ENCODE measurements around the gene FBXL16. TPM values are rescaled to one million over a fixed set of nuclear protein-coding genes. Genes with fewer than 3 reads are reported as not detected.

The FBXL16 gene
- total RNA-seq, 4 donors from 2014 or later, result 13.7 to 23.1 (median 17.9) TPM

DNA sequence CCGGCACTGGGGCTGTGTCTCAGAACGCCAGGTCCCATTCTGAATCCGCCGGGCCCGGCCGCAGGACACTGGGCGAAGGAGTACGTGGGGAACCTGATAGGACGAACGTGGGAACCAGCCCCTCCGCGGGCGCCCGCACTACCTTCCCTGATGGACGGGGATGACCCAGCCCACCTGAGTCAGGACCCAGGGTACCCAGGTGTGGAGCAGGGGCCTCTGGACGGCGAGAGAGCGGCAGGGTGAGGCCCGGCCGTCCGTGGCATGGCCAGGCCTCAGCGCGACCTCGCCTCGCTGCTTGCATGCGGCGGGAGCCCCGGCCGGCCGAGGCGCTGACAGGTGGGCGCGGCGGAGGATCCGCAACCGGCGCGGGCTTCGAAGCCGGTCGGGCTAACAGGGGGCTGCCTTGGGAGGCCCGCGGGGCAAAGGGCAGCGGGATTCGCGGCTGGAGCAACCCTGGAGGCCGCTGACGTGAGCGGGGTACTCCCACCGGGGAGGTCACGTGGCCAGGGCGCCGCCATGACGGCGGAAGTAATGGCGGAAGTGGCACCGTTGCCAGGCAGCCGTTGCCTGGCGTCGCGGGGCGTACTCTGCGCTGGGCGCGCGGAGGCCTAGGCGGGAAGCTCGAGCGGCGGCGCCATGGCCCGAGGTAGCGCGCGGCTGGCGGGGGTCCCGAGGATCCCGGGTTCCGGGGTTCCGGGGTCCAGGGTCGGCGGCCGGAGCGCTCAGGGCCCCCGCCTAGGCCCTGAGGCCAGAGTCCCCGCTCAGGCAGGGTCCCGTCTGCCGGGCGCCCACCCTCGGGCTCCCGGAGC is 56.6 kb downstream of the FBXL16 start, which contains the start of gene WDR90:
TSS of gene WDR90 (plus strand) at position 585 of the 809 bp plus-strand sequence. CDS start at position 637, 52 bp downstream.
- Histone ChIP-seq H3K4me1 (peaks cover 51% of the 10 kb centered on the region), H3K9me3 (no peaks in the 10 kb centered on the region), H3K36me3 (peaks cover 12% of the 10 kb centered on the region), H3K27me3 (no peaks in the 10 kb centered on the region), H3K4me3 (peak within 1 kb of the TSS; percentile 73), H3K27ac (peak within 1 kb of the TSS; percentile 64)
- WGBS, result 0% methylated on average over 26 of the region's 91 CpGs
- peak; percentile 96 to 97 for DNase-seq (ENCODE audit: low spot score in 2 of 2)
- peak in 2 of 3 donors; percentile 85 to 93 for TF ChIP-seq POLR2AphosphoS5 (IDR thresholded peaks at IDR 0.05)
- TF ChIP-seq, protein P1, sequence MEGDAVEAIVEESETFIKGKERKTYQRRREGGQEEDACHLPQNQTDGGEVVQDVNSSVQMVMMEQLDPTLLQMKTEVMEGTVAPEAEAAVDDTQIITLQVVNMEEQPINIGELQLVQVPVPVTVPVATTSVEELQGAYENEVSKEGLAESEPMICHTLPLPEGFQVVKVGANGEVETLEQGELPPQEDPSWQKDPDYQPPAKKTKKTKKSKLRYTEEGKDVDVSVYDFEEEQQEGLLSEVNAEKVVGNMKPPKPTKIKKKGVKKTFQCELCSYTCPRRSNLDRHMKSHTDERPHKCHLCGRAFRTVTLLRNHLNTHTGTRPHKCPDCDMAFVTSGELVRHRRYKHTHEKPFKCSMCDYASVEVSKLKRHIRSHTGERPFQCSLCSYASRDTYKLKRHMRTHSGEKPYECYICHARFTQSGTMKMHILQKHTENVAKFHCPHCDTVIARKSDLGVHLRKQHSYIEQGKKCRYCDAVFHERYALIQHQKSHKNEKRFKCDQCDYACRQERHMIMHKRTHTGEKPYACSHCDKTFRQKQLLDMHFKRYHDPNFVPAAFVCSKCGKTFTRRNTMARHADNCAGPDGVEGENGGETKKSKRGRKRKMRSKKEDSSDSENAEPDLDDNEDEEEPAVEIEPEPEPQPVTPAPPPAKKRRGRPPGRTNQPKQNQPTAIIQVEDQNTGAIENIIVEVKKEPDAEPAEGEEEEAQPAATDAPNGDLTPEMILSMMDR (IDR thresholded peaks at IDR 0.05), result no peak
- no peak for TF ChIP-seq EP300 (IDR thresholded peaks at IDR 0.05)
- peak in 1 of 2 donors; percentile 17 for TF ChIP-seq POLR2A (IDR thresholded peaks at IDR 0.05)

- H3K9me3 ChIP-seq, result no peaks in the 10 kb centered on the region
- H3K27me3 ChIP-seq, result no peaks in the 10 kb centered on the region
- peak overlapping the region; percentile 64 for H3K27ac ChIP-seq
- H3K4me3 ChIP-seq, result peak overlapping the region; percentile 73
- peaks cover 51% of the 10 kb centered on the region for H3K4me1 ChIP-seq
- H3K36me3 ChIP-seq, result peaks cover 6% of the 10 kb centered on the region
- WGBS, result 12% methylated on average over 7 of the region's 24 CpGs
- no peak for TF ChIP-seq POLR2A (IDR thresholded peaks at IDR 0.05)
- TF ChIP-seq, protein P1 (IDR thresholded peaks at IDR 0.05), result peak; percentile 21 to 40
- no peak for DNase-seq (ENCODE audit: low spot score in 2 of 2)
Observed at GRCh38 chr16:648071-648780, 57.4 kb downstream of the FBXL16 start.

DNA sequence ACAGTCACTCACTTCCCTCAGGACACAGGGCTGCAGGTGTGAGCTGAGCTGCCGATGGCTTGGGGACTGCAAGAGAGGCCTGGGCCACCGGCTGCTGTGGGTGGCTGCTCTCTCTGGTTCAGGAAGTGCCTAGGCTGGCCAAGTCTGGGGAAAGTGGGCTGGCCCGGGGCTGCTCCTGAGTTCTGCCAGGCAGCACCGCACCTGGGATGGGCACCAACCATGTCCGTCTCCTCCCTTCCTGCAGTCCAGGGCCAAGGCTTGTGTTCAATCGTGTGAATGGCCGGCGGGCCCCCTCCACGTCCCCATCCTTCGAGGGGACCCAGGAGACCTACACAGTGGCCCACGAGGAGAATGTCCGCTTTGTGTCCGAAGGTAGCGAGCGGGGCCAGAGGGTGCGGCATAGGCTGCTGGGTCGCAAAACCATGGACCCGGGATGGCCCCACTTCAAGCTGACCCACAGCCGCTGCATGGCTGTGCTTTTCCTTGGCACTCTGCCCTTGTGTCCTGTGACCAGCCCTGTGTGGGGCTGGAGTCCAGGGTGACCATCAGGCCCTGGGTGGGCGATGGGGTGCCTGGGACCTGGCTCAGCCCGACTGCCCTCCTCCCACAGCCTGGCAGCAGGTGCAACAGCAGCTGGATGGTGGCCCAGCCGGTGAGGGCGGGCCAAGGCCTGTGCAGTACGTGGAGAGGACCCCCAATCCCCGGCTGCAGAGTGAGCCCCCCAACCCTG is 58.3 kb downstream of the FBXL16 start:
- Histone ChIP-seq H3K4me1 (peaks cover 60% of the 10 kb centered on the region), H3K9me3 (no peaks in the 10 kb centered on the region), H3K27ac (no peak overlapping the region), H3K36me3 (peaks cover 2% of the 10 kb centered on the region), H3K4me3 (no peak overlapping the region), H3K27me3 (no peaks in the 10 kb centered on the region)
- no peak for TF ChIP-seq EP300 (IDR thresholded peaks at IDR 0.05)
- TF ChIP-seq, protein P1 (IDR thresholded peaks at IDR 0.05), result no peak
- TF ChIP-seq POLR2A (IDR thresholded peaks at IDR 0.05), result no peak
- TF ChIP-seq POLR2AphosphoS5 (IDR thresholded peaks at IDR 0.05), result no peak
- DNase-seq (ENCODE audit: low spot score in 2 of 2), result no peak
- 81% methylated on average over 10 of the region's 25 CpGs for whole genome bisulfite sequencing

DNA sequence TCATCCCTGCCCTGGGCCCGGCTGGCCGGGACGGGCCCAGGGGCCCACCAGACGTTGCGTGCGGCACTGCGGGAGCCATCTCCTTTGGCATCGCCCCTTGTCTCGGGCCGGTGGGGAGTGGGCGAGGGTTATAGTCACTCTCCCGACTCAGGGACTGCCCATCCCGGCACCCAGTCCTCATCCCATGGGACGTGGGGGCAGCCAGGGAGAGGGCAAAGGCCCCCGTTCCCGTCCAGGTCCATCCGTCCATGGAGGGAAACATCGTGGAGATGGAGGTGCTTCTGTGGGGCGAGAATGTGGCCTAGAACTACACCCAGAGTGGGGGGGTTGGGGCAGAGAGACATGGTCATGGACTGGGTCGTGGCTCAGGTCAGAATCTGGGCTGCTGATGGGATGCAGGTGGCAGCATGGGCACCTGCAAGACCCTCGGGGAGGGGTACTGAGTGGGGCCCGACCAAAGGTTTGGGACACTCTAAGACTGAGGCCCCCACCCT is 58.9 kb downstream of the FBXL16 start:
- Histone ChIP-seq H3K36me3 (no peaks in the 10 kb centered on the region), H3K9me3 (no peaks in the 10 kb centered on the region), H3K4me3 (no peak overlapping the region), H3K27ac (no peak overlapping the region), H3K27me3 (no peaks in the 10 kb centered on the region), H3K4me1 (peaks cover 65% of the 10 kb centered on the region)
- DNase-seq (ENCODE audit: low spot score in 2 of 2), result no peak
- 75% methylated on average over 9 of the region's 22 CpGs for WGBS
- TF ChIP-seq EP300 (IDR thresholded peaks at IDR 0.05) (no peak), POLR2A (IDR thresholded peaks at IDR 0.05) (no peak), POLR2AphosphoS5 (IDR thresholded peaks at IDR 0.05) (no peak)
- TF ChIP-seq, protein P1 (IDR thresholded peaks at IDR 0.05), result no peak

All from suprapubic skin (tissue), 4 donors.